Liver (tissue), 9 donors: ENCODE data around the gene SORCS2. TPM values are rescaled to one million over a fixed set of nuclear protein-coding genes. Genes with fewer than 3 reads are reported as not detected.

Experiments used
- DNase-seq: peaks from one replicate; pipeline ENCODE4 v3.0.0-alpha.2; 2017; ENCODE audit warnings: low spot score
- H3K27ac ChIP-seq, 2 donors: one replicate each; pipeline ENCODE4 v1.7.0; 2013; ENCODE audit warnings: inconsistent platforms in 2 of 2, low read length in 2 of 2, control low read depth in 1 of 2, low read depth in 1 of 2, mild to moderate bottlenecking in 1 of 2
- H3K27me3 ChIP-seq, 4 donors: one replicate each; pipeline versions ENCODE4 v1.6.1 to v1.7.0; 2013; ENCODE audit warnings: low read length in 3 of 4, inconsistent platforms in 1 of 4, mild to moderate bottlenecking in 1 of 4, moderate library complexity in 1 of 4; ENCODE audit not compliant: control insufficient read depth in 4 of 4, insufficient read depth in 4 of 4
- H3K36me3 ChIP-seq, 4 donors: one replicate each; pipeline versions ENCODE4 v1.6.1 to v1.7.0; 2013; ENCODE audit warnings: low read length in 3 of 4, mild to moderate bottlenecking in 3 of 4, low read depth in 1 of 4, moderate library complexity in 1 of 4; ENCODE audit not compliant: control insufficient read depth in 4 of 4, insufficient read depth in 3 of 4
- H3K4me1 ChIP-seq, 4 donors: one replicate each; pipeline versions ENCODE4 v1.6.1 to v1.7.0; 2013; ENCODE audit warnings: low read length in 3 of 4, mild to moderate bottlenecking in 3 of 4, moderate library complexity in 1 of 4; ENCODE audit not compliant: control insufficient read depth in 4 of 4, insufficient read depth in 4 of 4
- H3K4me3 ChIP-seq, 3 donors: one replicate each; pipeline versions ENCODE4 v1.6.1 to v1.7.0; 2013; ENCODE audit warnings: low read length in 3 of 3, control low read depth in 1 of 3, low read depth in 1 of 3, mild to moderate bottlenecking in 1 of 3
- H3K9ac ChIP-seq, 2 donors: one replicate each; pipeline ENCODE4 v1.7.0; 2013; ENCODE audit warnings: low read length in 2 of 2, mild to moderate bottlenecking in 2 of 2, moderate library complexity in 2 of 2, control low read depth in 1 of 2, low read depth in 1 of 2
- H3K9me3 ChIP-seq, 4 donors: one replicate each; pipeline versions ENCODE4 v1.6.1 to v1.7.0; 2013; ENCODE audit warnings: low read length in 3 of 4; ENCODE audit not compliant: control insufficient read depth in 4 of 4
- ATF3 ChIP-seq: IDR thresholded peaks from 2 replicates; pipeline ENCODE4 v1.6.1; 2016; ENCODE audit warnings: antibody characterized with exemption
- CTCF ChIP-seq: fragments of 150-350 bp; IDR thresholded peaks from 2 replicates; pipeline ENCODE4 v1.5.1; 2017; ENCODE audit warnings: improper control_type of control experiment, low read depth, low read length; ENCODE audit not compliant: missing input control
- EGR1 ChIP-seq, 2 donors: IDR thresholded peaks; 2 replicates each; pipeline ENCODE4 v1.6.1; 2016 to 2018; ENCODE audit warnings: antibody characterized with exemption in 2 of 2, low read depth in 2 of 2
- FOXA1 ChIP-seq: IDR thresholded peaks from 2 replicates; pipeline ENCODE4 v1.6.1; 2016; ENCODE audit warnings: antibody characterized with exemption
- FOXA2 ChIP-seq: IDR thresholded peaks from 2 replicates; pipeline ENCODE4 v1.6.1; 2016; ENCODE audit warnings: antibody characterized with exemption
- GABPA ChIP-seq, 2 donors: IDR thresholded peaks in 1 of 2; conservative IDR thresholded peaks in 1 of 2; 2 replicates each; pipeline ENCODE4 v1.6.1; 2016; ENCODE audit warnings: antibody characterized with exemption in 2 of 2, mild to moderate bottlenecking in 1 of 2, moderate library complexity in 1 of 2
- HNF4A ChIP-seq, 2 donors: conservative IDR thresholded peaks; 2 replicates each; pipeline ENCODE4 v1.6.1; 2016; ENCODE audit warnings: antibody characterized with exemption in 2 of 2, mild to moderate bottlenecking in 2 of 2
- HNF4G ChIP-seq: IDR thresholded peaks from 2 replicates; pipeline ENCODE4 v1.6.1; 2016; ENCODE audit warnings: antibody characterized with exemption
- JUND ChIP-seq, 2 donors: IDR thresholded peaks; 2 replicates each; pipeline ENCODE4 v1.6.1; 2016; ENCODE audit warnings: antibody characterized with exemption in 2 of 2
- MAX ChIP-seq: IDR thresholded peaks from 2 replicates; pipeline ENCODE4 v1.6.1; 2016; ENCODE audit warnings: antibody characterized with exemption
- NR2F2 ChIP-seq: IDR thresholded peaks from 2 replicates; pipeline ENCODE4 v1.6.1; 2016; ENCODE audit warnings: antibody characterized with exemption
- RAD21 ChIP-seq, 2 donors: IDR thresholded peaks; 2 replicates each; pipeline ENCODE4 v1.6.1; 2016; ENCODE audit warnings: antibody characterized with exemption in 2 of 2, mild to moderate bottlenecking in 2 of 2
- REST ChIP-seq: IDR thresholded peaks from 2 replicates; pipeline ENCODE4 v1.6.1; 2016; ENCODE audit warnings: antibody characterized with exemption, mild to moderate bottlenecking
- RXRA ChIP-seq, 2 donors: IDR thresholded peaks; 2 replicates each; pipeline ENCODE4 v1.6.1; 2017 to 2018; ENCODE audit warnings: antibody characterized with exemption in 2 of 2, mild to moderate bottlenecking in 1 of 2
- SP1 ChIP-seq: IDR thresholded peaks from 2 replicates; pipeline ENCODE4 v1.6.1; 2018; ENCODE audit warnings: antibody characterized with exemption, mild to moderate bottlenecking
- TAF1 ChIP-seq: conservative IDR thresholded peaks from 2 replicates; pipeline ENCODE4 v1.6.1; 2016; ENCODE audit warnings: antibody characterized with exemption, mild to moderate bottlenecking
- YY1 ChIP-seq: IDR thresholded peaks from 2 replicates; pipeline ENCODE4 v1.6.1; 2016; ENCODE audit warnings: antibody characterized with exemption, mild to moderate bottlenecking
- ZBTB33 ChIP-seq: IDR thresholded peaks from 2 replicates; pipeline ENCODE4 v1.6.1; 2016; ENCODE audit warnings: antibody characterized with exemption
- WGBS: extraction: QIAGEN DNeasy Blood & Tissue Kit; methylation state at CpG from one replicate; pipeline ENCODE4 v1.1.7; 2013; 5-methylcytosine and 5-hydroxymethylcytosine counted together
- polyA plus RNA-seq, 2 donors: library from polyadenylated mRNA; stranded (reverse) in 1 of 2; unstranded in 1 of 2; fragments of 200-250 nt in 1 of 2; fragments of >200 nt in 1 of 2; fragmentation: Nextera tagmentation in 1 of 2; extraction: Ambion mirVana in 1 of 2; gene quantifications; one replicate each; pipeline versions ENCODE4 v1.2.1 to v1.2.3, GENCODE V29; 2013 to 2015
- total RNA-seq, 2 donors: library from RNA; depleted of rRNA; stranded (reverse); fragments of >200 nt; gene quantifications; one replicate each; pipeline ENCODE4 v1.2.3, GENCODE V29; 2014
- donor health status: healthy.
- donor health status: healthy.
- donor health status: healthy.
- donor health status: healthy.
- donor health status: healthy.

The SORCS2 gene
- total and polyA plus RNA-seq, 4 donors, result 0.10 to 1.4 (median 0.92) TPM

GRCh38 chr4:7677086-7677485, 484.7 kb downstream of the SORCS2 start (continued):
- TF ChIP-seq REST (no peak), HNF4G (no peak), JUND (IDR thresholded peaks at IDR 0.05) (no peak), MAX (no peak)

- no peak for DNase-seq
- no peak for TF ChIP-seq CTCF
- TF ChIP-seq GABPA (IDR thresholded peaks at IDR 0.05 in 1 of 2, conservative IDR thresholded peaks at IDR 0.05 in 1 of 2), result no peak
- no peak for TF ChIP-seq FOXA2
- TF ChIP-seq FOXA1, result no peak
- no peak for TF ChIP-seq SP1
- TF ChIP-seq ATF3, result no peak
- no peak for TF ChIP-seq YY1
- no peak for TF ChIP-seq RXRA (IDR thresholded peaks at IDR 0.05)
- no peak for TF ChIP-seq RAD21 (IDR thresholded peaks at IDR 0.05)
- TF ChIP-seq TAF1, result no peak
- TF ChIP-seq REST, result no peak
- no peak for TF ChIP-seq NR2F2
- TF ChIP-seq HNF4A (conservative IDR thresholded peaks at IDR 0.05), result no peak
- no peak for TF ChIP-seq HNF4G
- no peak for TF ChIP-seq JUND (IDR thresholded peaks at IDR 0.05)
- no peak for TF ChIP-seq EGR1 (IDR thresholded peaks at IDR 0.05; ENCODE audit: low read depth in 2 of 2)
- TF ChIP-seq ZBTB33, result no peak
- TF ChIP-seq MAX, result no peak
- WGBS, result 85% methylated on average over 11 of the region's 11 CpGs
- Histone ChIP-seq H3K27ac (no peak overlapping the region), H3K4me1 (no peaks in the 10 kb centered on the region), H3K27me3 (no peaks in the 10 kb centered on the region), H3K9me3 (no peaks in the 10 kb centered on the region), H3K36me3 (no peaks in the 10 kb centered on the region), H3K9ac (no peak overlapping the region), H3K4me3 (no peak overlapping the region)
Observed at GRCh38 chr4:7677799-7678301, 485.5 kb downstream of the SORCS2 start.
